H1 (cell line): Measurements from ENCODE around the gene ANKFN1. TPM values are rescaled to one million over a fixed set of nuclear protein-coding genes. Genes with fewer than 3 reads are reported as not detected.

ENCODE experiments used
- CTCF ChIA-PET: fragments of 300-600 bp; sonication (Branson Sonifier 250); formaldehyde crosslinking; loops from one replicate; lab custom pipeline; 2021; ENCODE audit not compliant: partially characterized antibody; lab: Charles Lee
- POLR2A ChIA-PET: fragments of 300-600 bp; sonication (Branson Sonifier 250); formaldehyde crosslinking; loops from one replicate; lab custom pipeline; 2021; ENCODE audit warnings: inconsistent platforms; ENCODE audit not compliant: partially characterized antibody; lab: Charles Lee
- DNase-seq, 2 experiments: peaks; one replicate each; pipeline versions ENCODE4 v3.0.0 to v3.0.0-alpha.2; 2010 to 2022; ENCODE audit warnings: low spot score in 2 of 2, low read depth in 1 of 2, mixed read lengths in 1 of 2
- FAIRE-seq: peaks from 2 replicates; lab custom pipeline; 2011; peaks lifted over from hg19 to GRCh38; lab: Jason Lieb, UNC
- H2AFZ ChIP-seq: 2 replicates; pipeline ENCODE4 v1.8.1; 2012; ENCODE audit warnings: low read length, inconsistent platforms
- H2AK5ac ChIP-seq: 2 replicates; pipeline ENCODE4 v1.6.1; 2013; ENCODE audit warnings: low read depth, low read length
- H2BK120ac ChIP-seq: replicated peaks from 2 replicates; pipeline ENCODE3; 2013; ENCODE audit warnings: low read depth, low read length, inconsistent platforms
- H2BK12ac ChIP-seq: 2 replicates; pipeline ENCODE4 v1.6.1; 2013; ENCODE audit warnings: low read depth, low read length
- H2BK15ac ChIP-seq: 2 replicates; pipeline ENCODE4 v1.6.1; 2013; ENCODE audit warnings: low read length
- H2BK20ac ChIP-seq: 2 replicates; pipeline ENCODE4 v1.6.1; 2013; ENCODE audit warnings: low read length
- H2BK5ac ChIP-seq: 2 replicates; pipeline ENCODE4 v1.6.1; 2013; ENCODE audit warnings: low read depth, low read length
- H3K14ac ChIP-seq: 2 replicates; pipeline ENCODE4 v1.6.1; 2013; ENCODE audit warnings: inconsistent platforms; ENCODE audit not compliant: insufficient read length
- H3K18ac ChIP-seq: 2 replicates; pipeline ENCODE4 v1.6.1; 2013; ENCODE audit warnings: low read length; ENCODE audit errors: extremely low read depth
- H3K23ac ChIP-seq: 2 replicates; pipeline ENCODE4 v1.6.1; 2013; ENCODE audit warnings: inconsistent platforms; ENCODE audit not compliant: insufficient read length
- H3K23me2 ChIP-seq: 2 replicates; pipeline ENCODE4 v1.6.1; 2013; ENCODE audit warnings: low read depth, low read length
- H3K27ac ChIP-seq: 2 replicates; pipeline ENCODE4 v1.6.1; 2011; ENCODE audit warnings: low read depth, low read length, inconsistent platforms
- H3K27me3 ChIP-seq, 4 experiments: replicated peaks in 1 of 4; 1 replicate in 1 of 4; 2 replicates in 3 of 4; pipeline versions ENCODE4 v1.6.1 to v1.8.1; 2011 to 2013; ENCODE audit warnings: low read length in 3 of 4, mild to moderate bottlenecking in 3 of 4, inconsistent platforms in 2 of 4, mixed read lengths in 2 of 4, moderate library complexity in 1 of 4; ENCODE audit not compliant: control insufficient read depth in 3 of 4, insufficient read depth in 3 of 4; ENCODE audit errors: extremely low read depth in 1 of 4
- H3K36me3 ChIP-seq, 4 experiments: 2 replicates each; pipeline versions ENCODE4 v1.6.1 to v1.8.1; 2011 to 2013; ENCODE audit warnings: mild to moderate bottlenecking in 4 of 4, low read length in 3 of 4, moderate library complexity in 2 of 4, control low read depth in 1 of 4, inconsistent platforms in 1 of 4; ENCODE audit not compliant: insufficient read depth in 4 of 4, control insufficient read depth in 2 of 4
- H3K4ac ChIP-seq: replicated peaks from 2 replicates; pipeline ENCODE3; 2013; ENCODE audit warnings: low read length, low read depth, mixed read lengths, inconsistent platforms; ENCODE audit not compliant: insufficient read length
- H3K4me1 ChIP-seq, 4 experiments: replicated peaks in 1 of 4; 1 replicate in 1 of 4; 2 replicates in 3 of 4; pipeline versions ENCODE4 v1.6.1 to v1.8.1; 2011 to 2013; ENCODE audit warnings: low read length in 3 of 4, inconsistent platforms in 2 of 4, mixed read lengths in 1 of 4; ENCODE audit not compliant: insufficient read depth in 4 of 4, control insufficient read depth in 3 of 4
- H3K4me2 ChIP-seq, 2 experiments: 2 replicates each; pipeline versions ENCODE4 v1.6.1 to v1.8.1; 2011 to 2013; ENCODE audit warnings: low read depth in 2 of 2, low read length in 2 of 2, control low read depth in 1 of 2, inconsistent platforms in 1 of 2, mild to moderate bottlenecking in 1 of 2; ENCODE audit not compliant: insufficient read depth in 1 of 2
- H3K4me3 ChIP-seq, 4 experiments: fragments of 200-600, 300-600 bp in 1 of 4; sonication (generic), shearing (Covaris generic), sonication (Bioruptor Twin) in 1 of 4; 2 replicates each; pipeline versions ENCODE4 v1.5.1 to v1.8.1; 2011 to 2016; ENCODE audit warnings: low read length in 4 of 4, low read depth in 3 of 4, control low read depth in 2 of 4, inconsistent platforms in 2 of 4, mild to moderate bottlenecking in 2 of 4, mixed read lengths in 1 of 4, moderate library complexity in 1 of 4; ENCODE audit not compliant: insufficient read depth in 2 of 4; ENCODE audit errors: extremely low read depth in 1 of 4
- H3K56ac ChIP-seq: replicated peaks from 2 replicates; pipeline ENCODE3; 2013; ENCODE audit warnings: low read depth, mild to moderate bottlenecking, mixed read lengths, low read length, inconsistent platforms; ENCODE audit not compliant: insufficient read length
- H3K79me1 ChIP-seq: 2 replicates; pipeline ENCODE4 v1.6.1; 2013; ENCODE audit warnings: low read depth, low read length, control low read depth
- H3K79me2 ChIP-seq, 2 experiments: 2 replicates each; pipeline versions ENCODE4 v1.6.1 to v1.8.1; 2012 to 2013; ENCODE audit warnings: low read length in 2 of 2, mild to moderate bottlenecking in 2 of 2, inconsistent platforms in 1 of 2; ENCODE audit not compliant: insufficient read depth in 2 of 2, control insufficient read depth in 1 of 2
- H3K9ac ChIP-seq, 4 experiments: replicated peaks in 1 of 4; 1 replicate in 1 of 4; 2 replicates in 3 of 4; pipeline versions ENCODE4 v1.6.1 to v1.8.1; 2011 to 2013; ENCODE audit warnings: low read depth in 3 of 4, low read length in 3 of 4, control low read depth in 2 of 4, mild to moderate bottlenecking in 2 of 4, moderate library complexity in 2 of 4, inconsistent platforms in 1 of 4; ENCODE audit errors: extremely low read depth in 1 of 4
- H3K9me3 ChIP-seq, 2 experiments: 2 replicates each; pipeline versions ENCODE4 v1.6.1 to v1.8.1; 2012 to 2013; ENCODE audit warnings: mild to moderate bottlenecking in 2 of 2, moderate library complexity in 2 of 2, control low read depth in 1 of 2, inconsistent platforms in 1 of 2, low read depth in 1 of 2, low read length in 1 of 2, mixed read lengths in 1 of 2; ENCODE audit not compliant: insufficient read depth in 2 of 2
- H4K20me1 ChIP-seq, 2 experiments: replicated peaks in 1 of 2; 2 replicates each; pipeline versions ENCODE3 to v1.8.1; 2011 to 2013; ENCODE audit warnings: inconsistent platforms in 2 of 2, low read length in 2 of 2, mild to moderate bottlenecking in 1 of 2; ENCODE audit not compliant: insufficient read depth in 2 of 2, control insufficient read depth in 1 of 2
- H4K5ac ChIP-seq: 2 replicates; pipeline ENCODE4 v1.6.1; 2013; ENCODE audit warnings: low read length, low read depth, mixed read lengths, inconsistent platforms; ENCODE audit not compliant: insufficient read length
- H4K8ac ChIP-seq: 2 replicates; pipeline ENCODE4 v1.8.0; 2013; ENCODE audit warnings: mild to moderate bottlenecking, moderate library complexity, low read length, inconsistent platforms; ENCODE audit not compliant: insufficient read depth; ENCODE audit errors: extremely low read depth
- H4K91ac ChIP-seq: replicated peaks from 2 replicates; pipeline ENCODE3; 2013; ENCODE audit warnings: low read length, mixed read lengths, inconsistent platforms; ENCODE audit not compliant: insufficient read length
- CBX8 ChIP-seq: fragments of 300-800, 300-1000 bp; sonication (generic); IDR thresholded peaks from 2 replicates; pipeline ENCODE4 v1.7.1; 2016; ENCODE audit warnings: low read depth, low read length, borderline replicate concordance
- CHD2 ChIP-seq: IDR thresholded peaks from 2 replicates; pipeline ENCODE4 v1.6.1; 2012; ENCODE audit warnings: low read length, improper control_type of control experiment
- CREB1 ChIP-seq: IDR thresholded peaks from 2 replicates; pipeline ENCODE4 v1.6.1; 2012; ENCODE audit warnings: inconsistent platforms
- KDM4A ChIP-seq: IDR thresholded peaks from one replicate; pipeline ENCODE4 v1.7.1; 2012; ENCODE audit warnings: low read depth, mild to moderate bottlenecking, moderate library complexity, low read length, inconsistent platforms; ENCODE audit not compliant: severe bottlenecking
- POU5F1 ChIP-seq: IDR thresholded peaks from 2 replicates; pipeline ENCODE4 v1.6.1; 2011; ENCODE audit warnings: low read depth, mild to moderate bottlenecking, low read length, moderate library complexity
- RBBP5 ChIP-seq: IDR thresholded peaks from 2 replicates; pipeline ENCODE4 v1.7.1; 2012; ENCODE audit warnings: low read depth, mild to moderate bottlenecking, inconsistent platforms, low read length, moderate library complexity, borderline replicate concordance
- WGBS, 2 experiments: shearing (Covaris generic) in 1 of 2; methylation state at CpG; one replicate each; pipeline versions ENCODE4 v1.1.6 to v1.1.7; 2013 to 2015; ENCODE audit warnings: low lambda C conversion rate in 2 of 2, mixed read lengths in 2 of 2, inconsistent platforms in 1 of 2, low coverage in 1 of 2, missing lambda C conversion rate in 1 of 2; ENCODE audit not compliant: insufficient replicate concordance in 2 of 2, insufficient coverage in 1 of 2, insufficient read length in 1 of 2; ENCODE audit errors: extremely low coverage in 1 of 2, missing lambda C conversion rate in 1 of 2; 5-methylcytosine and 5-hydroxymethylcytosine counted together
- polyA plus RNA-seq, 7 experiments: library from polyadenylated mRNA; depleted of rRNA in 3 of 7; stranded (reverse) in 5 of 7; unstranded in 2 of 7; fragments of >200 nt in 5 of 7; fragments of 200-250 nt in 2 of 7; gene quantifications; 1 replicate in 5 of 7; 2 replicates in 1 of 7; 4 replicates in 1 of 7; pipeline versions ENCODE4 v1.2.1 to v1.2.3, GENCODE V29; 2011 to 2013; ENCODE audit warnings: missing spikeins in 2 of 7, mixed read lengths in 2 of 7
- total RNA-seq: library from RNA; stranded (reverse); fragmentation: NEBNext Ultra II Directional; extraction: Animal tissue kit (Norgen Biotek cat#: 25700); gene quantifications from 2 replicates; pipeline ENCODE4 v1.2.1, GENCODE V29; 2021

Gene ANKFN1
- total and polyA plus RNA-seq, 2 of the 8 experiments (the other 6 are each of a cell fraction or from before 2014, with no cell fraction given): not detected

GRCh38 chr17:56558088-56558487 is 404.8 kb downstream of the ANKFN1 start:
- Histone ChIP-seq H3K4me3 (no peak overlapping the region), H3K79me2 (no peaks in the 10 kb centered on the region), H3K27ac (no peak overlapping the region), H4K5ac (no peak overlapping the region), H3K9ac (no peak overlapping the region), H3K4me1 (0 out of 7 replicates have a peak, but pooled peaks cover 0 to 2% (median 0%) of the 10 kb centered on the region in 4 experiments), H4K20me1 (no peaks in the 10 kb centered on the region), H3K23ac (no peak overlapping the region)
- DNase-seq: no peak
- WGBS, 2 experiments: 95% methylated on average over 7 of the region's 7 CpGs; no CpG with 5 or more reads in 1 of the 2 experiments
- CTCF ChIA-PET: interaction anchor here (1.1 kb wide), 1 partner anchor 166 kb away, joined by 3 read pairs; no protein-coding TSS in a partner anchor
- no peak for TF ChIP-seq CREB1
- TF ChIP-seq CBX8: no peak
- no peak for TF ChIP-seq RBBP5
- TF ChIP-seq KDM4A: no peak
- TF ChIP-seq CHD2: no peak
- TF ChIP-seq POU5F1: no peak
- TF ChIP-seq, all 59 proteins: peak for 0
- Histone ChIP-seq H2BK5ac (no peak overlapping the region), H2BK15ac (no peak overlapping the region), H2AK5ac (no peak overlapping the region), H2BK120ac (no peak overlapping the region), H3K56ac (no peak overlapping the region), H3K4ac (no peak overlapping the region), H2AFZ (no peak overlapping the region), H3K23me2 (no peaks in the 10 kb centered on the region), H2BK12ac (no peak overlapping the region), H3K4me2 (no peak overlapping the region), H3K18ac (no peak overlapping the region), H3K36me3 (no peaks in the 10 kb centered on the region), H3K14ac (no peak overlapping the region), H3K9me3 (0 out of 4 replicates have a peak, but pooled peaks cover 0 to 2% of the 10 kb centered on the region in 2 experiments), H3K79me1 (no peaks in the 10 kb centered on the region), H4K91ac (no peak overlapping the region), H3K27me3 (no peaks in the 10 kb centered on the region), H4K8ac (no peak overlapping the region), H2BK20ac (no peak overlapping the region)
- POLR2A ChIA-PET: no interaction called here
- FAIRE-seq: no peak
